CD4-positive, alpha-beta T cell treated with Interleukin-4 for 4 hours (primary cell): ENCODE measurements around the gene LTB4R2.
"Not testable (repeated sequence)": the region's sequence is repeated elsewhere in the genome, so short reads cannot be mapped to it uniquely, and the experiment has no call there.

Experiments used
- DNase-seq: peaks from one replicate; pipeline ENCODE4 v3.0.0-alpha.2; 2020

The LTB4R2 gene

DNA sequence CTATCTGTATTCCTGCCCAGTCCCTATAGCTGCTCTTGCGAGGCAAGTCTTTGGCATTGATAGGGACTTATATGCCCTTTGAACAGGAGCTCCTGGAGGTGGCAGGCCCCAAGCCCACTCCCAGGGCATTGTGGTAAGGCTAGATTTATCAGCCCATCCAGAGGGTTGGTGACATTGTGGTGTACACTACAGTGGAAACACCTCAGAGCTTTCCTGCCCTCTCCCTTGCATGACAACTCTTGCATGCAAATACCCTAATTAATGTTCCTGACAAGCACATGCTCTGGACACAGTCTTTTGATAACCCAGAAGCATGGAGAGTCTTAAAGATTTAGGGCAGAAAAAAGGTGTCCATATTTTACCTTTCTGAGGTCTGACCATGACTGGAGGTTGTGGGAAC, 30.7 kb downstream of the LTB4R2 start:
- DNase-seq, result no peak

DNA sequence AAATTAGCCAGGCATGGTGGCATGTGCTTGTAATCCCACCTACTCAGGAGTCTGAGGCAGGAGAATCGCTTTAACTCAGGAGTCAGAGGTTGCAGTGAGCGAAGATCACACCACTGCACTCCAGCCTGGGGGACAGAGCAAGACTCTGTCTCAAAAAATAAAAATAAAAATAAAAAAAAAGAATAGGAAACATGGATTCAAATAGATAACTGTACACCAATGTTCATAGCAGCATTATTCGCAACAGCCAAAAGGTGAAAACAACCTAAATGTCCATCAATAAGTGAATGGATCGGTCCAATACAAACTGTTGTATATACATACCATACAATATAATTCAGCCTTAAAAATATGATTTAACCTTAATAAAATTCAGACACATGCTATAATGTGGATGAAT, 32.9 kb downstream of the LTB4R2 start:
- DNase-seq, result no peak

GRCh38 chr14:24343795-24344660, 34.1 kb downstream of the LTB4R2 start:
- DNase-seq, result no peak

DNA sequence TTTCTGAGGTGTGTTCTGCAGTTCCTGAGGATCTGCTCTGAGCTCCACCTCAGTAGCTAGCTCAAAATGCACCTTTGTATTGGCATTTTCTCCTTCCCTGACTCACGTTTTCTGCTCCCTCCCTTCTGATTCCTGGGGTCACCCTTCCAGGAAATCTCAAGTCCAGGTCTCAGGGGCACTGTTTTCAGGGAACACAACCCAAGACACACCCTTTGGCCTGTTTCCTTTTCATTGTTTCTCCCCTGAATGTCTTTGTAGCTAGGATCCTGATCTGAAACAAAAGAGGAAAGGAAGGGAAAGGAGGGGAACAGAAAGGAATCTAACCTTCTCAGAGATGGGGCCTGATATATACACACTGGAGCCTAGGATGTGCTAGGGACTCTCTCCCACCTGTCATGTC, 37.2 kb downstream of the LTB4R2 start:
- DNase-seq, result no peak

- no peak for DNase-seq
Observed at GRCh38 chr14:24348186-24348585, 38.2 kb downstream of the LTB4R2 start.

GRCh38 chr14:24349742-24350141, 39.8 kb downstream of the LTB4R2 start:
- no peak for DNase-seq

DNA sequence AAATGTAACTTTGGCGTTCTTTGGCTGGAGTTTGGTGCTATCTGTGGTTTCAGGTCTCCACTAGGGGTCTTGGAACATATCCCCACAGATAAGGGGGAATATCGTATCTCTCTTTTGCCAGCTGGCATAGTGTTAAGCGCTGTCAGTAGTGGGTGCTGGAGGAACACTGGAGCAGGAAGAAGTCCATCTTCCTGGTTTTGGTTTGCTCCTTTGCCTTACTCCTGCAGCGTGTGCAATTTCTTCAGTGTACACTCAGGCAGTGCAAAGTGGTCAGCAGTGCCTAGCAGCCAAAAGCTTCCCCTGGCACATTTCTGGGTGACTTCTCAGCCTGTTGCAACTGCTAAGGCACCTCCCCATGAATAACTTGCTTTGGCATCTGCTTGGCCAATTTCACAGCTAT, 41.6 kb downstream of the LTB4R2 start:
- DNase-seq, result no peak

GRCh38 chr14:24353559-24354481, 43.9 kb downstream of the LTB4R2 start:
- no peak for DNase-seq

GRCh38 chr14:24354482-24354825, 44.5 kb downstream of the LTB4R2 start:
- DNase-seq, result not testable (repeated sequence)

GRCh38 chr14:24355009-24355408, 45.1 kb downstream of the LTB4R2 start:
- no peak for DNase-seq

- no peak for DNase-seq
Observed at GRCh38 chr14:24356208-24356607, 46.3 kb downstream of the LTB4R2 start.

DNA sequence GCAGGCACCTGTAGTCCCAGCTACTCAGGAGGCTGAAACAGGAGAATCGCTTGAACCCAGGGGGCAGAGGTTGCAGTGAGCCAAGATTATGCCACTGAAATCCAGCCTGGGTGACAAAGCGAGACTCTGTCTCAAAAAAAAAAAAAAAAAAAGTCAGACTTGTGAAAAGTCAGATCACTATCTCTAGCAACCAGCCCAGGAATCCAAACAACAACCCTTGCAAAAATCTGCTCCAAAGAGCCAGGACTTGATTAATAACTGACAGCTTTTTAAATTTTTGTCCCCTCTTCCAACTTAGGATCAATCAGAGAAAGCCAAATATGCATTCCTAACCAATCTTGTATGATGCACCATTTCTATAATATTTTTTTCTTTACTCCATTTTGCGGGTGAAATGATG, 50.3 kb downstream of the LTB4R2 start:
- no peak for DNase-seq

GRCh38 chr14:24361326-24361725, 51.4 kb downstream of the LTB4R2 start:
- DNase-seq, result no peak
